22Rv1 (cell line): Measurements from ENCODE around the gene PRKCB.

ENCODE experiments used
- CTCF ChIP-seq: fragments of 450-650 bp; IDR thresholded peaks from 2 replicates; pipeline ENCODE4 v1.5.1; 2017; ENCODE audit warnings: mild to moderate bottlenecking
- ZFX ChIP-seq: fragments of 450-650 bp; IDR thresholded peaks from 2 replicates; pipeline ENCODE4 v1.6.1; 2017; ENCODE audit warnings: antibody characterized with exemption, borderline replicate concordance

DNA sequence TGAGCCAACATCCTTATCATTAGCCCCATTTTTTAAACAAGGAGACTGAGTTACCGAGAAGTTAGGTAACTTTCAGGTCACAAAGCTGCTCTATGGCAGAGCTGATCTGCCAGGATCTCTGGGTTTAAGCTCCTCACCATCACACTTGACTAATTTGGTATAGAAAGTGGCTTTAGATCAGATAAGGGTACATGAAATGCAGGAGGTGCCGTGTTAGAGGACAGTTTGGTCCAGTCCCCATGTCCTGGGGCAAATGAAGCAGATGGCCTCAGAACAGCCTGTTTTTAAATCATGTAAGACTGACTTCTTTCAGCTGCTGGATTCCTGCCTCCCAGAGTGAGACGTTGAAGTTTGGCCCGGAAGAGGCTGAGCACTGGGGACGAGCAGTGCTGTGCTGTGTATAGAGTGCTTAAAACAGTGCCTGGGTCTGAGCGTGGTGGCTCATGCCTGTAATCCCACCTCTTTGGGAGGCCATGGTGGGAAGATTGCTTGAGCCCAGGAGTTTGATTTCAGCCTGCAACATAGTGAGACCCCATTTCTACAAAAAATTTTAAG, 233.3 kb downstream of the PRKCB start:
- TF ChIP-seq CTCF: no peak
- no peak for TF ChIP-seq ZFX
